Measurements from ENCODE around the gene PEX11G. TPM values are rescaled to one million over a fixed set of nuclear protein-coding genes. Genes with fewer than 3 reads are reported as not detected.

Gene PEX11G
- total RNA-seq, 4 donors from 2014 or later, result 2.9 to 5.2 (median 4.1) TPM

DNA sequence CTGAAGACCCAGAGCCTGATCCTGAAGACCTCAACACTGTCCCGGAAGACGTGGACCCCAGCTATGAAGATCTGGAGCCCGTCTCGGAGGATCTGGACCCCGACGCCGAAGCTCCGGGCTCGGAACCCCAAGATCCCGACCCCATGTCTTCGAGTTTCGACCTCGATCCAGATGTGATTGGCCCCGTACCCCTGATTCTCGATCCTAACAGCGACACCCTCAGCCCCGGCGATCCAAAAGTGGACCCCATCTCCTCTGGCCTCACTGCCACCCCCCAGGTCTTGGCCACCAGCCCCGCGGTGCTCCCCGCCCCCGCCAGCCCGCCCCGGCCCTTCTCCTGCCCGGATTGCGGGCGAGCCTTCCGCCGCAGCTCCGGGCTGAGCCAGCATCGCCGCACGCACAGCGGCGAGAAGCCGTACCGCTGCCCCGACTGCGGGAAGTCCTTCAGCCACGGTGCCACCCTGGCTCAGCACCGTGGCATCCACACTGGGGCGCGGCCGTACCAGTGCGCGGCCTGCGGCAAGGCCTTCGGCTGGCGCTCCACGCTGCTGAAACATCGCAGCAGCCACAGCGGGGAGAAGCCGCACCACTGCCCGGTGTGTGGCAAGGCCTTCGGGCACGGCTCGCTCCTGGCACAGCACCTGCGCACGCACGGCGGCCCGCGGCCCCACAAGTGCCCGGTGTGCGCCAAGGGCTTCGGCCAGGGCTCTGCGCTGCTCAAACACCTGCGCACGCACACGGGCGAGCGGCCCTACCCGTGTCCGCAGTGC is 30.7 kb upstream of the PEX11G start:
- no peaks in the 10 kb centered on the region for H3K9me3 ChIP-seq
- TF ChIP-seq POLR2AphosphoS5 (IDR thresholded peaks at IDR 0.05) (no peak), POLR2A (IDR thresholded peaks at IDR 0.05) (no peak), EP300 (IDR thresholded peaks at IDR 0.05) (no peak)
- TF ChIP-seq, protein P1, sequence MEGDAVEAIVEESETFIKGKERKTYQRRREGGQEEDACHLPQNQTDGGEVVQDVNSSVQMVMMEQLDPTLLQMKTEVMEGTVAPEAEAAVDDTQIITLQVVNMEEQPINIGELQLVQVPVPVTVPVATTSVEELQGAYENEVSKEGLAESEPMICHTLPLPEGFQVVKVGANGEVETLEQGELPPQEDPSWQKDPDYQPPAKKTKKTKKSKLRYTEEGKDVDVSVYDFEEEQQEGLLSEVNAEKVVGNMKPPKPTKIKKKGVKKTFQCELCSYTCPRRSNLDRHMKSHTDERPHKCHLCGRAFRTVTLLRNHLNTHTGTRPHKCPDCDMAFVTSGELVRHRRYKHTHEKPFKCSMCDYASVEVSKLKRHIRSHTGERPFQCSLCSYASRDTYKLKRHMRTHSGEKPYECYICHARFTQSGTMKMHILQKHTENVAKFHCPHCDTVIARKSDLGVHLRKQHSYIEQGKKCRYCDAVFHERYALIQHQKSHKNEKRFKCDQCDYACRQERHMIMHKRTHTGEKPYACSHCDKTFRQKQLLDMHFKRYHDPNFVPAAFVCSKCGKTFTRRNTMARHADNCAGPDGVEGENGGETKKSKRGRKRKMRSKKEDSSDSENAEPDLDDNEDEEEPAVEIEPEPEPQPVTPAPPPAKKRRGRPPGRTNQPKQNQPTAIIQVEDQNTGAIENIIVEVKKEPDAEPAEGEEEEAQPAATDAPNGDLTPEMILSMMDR (IDR thresholded peaks at IDR 0.05), result no peak

DNA sequence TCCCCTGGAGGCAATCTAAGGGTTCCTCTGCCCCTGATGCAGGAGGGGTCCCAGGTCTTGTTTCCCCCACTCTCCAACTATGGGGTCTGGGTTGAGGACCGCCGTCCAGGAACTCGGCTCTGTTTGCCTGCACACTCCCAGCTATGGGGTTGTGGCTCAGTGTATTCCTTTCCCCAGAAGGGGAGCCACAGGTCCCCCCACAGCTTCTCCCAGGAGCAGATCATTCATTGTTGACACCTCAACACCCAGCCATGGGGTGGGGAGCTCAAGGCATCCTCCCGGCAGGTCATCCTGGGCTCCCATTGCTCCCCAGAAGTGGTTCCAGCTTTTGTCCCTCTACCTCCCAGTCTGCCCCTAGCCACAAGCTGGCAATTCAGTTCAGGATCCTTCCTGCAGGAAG is 28.0 kb upstream of the PEX11G start:
- Histone ChIP-seq H3K27me3 (no peaks in the 10 kb centered on the region), H3K4me1 (peaks cover 31% of the 10 kb centered on the region), H3K9me3 (no peaks in the 10 kb centered on the region), H3K36me3 (peaks cover 11% of the 10 kb centered on the region), H3K27ac (peak overlapping the region; percentile 80), H3K4me3 (peak overlapping the region; percentile 66)
- no peak for DNase-seq (ENCODE audit: low spot score in 2 of 2)
- 56% methylated on average over 4 of the region's 4 CpGs for WGBS
- no peak for TF ChIP-seq EP300 (IDR thresholded peaks at IDR 0.05)
- no peak for TF ChIP-seq POLR2A (IDR thresholded peaks at IDR 0.05)
- TF ChIP-seq, protein P1 (IDR thresholded peaks at IDR 0.05), result no peak
- no peak for TF ChIP-seq POLR2AphosphoS5 (IDR thresholded peaks at IDR 0.05)

More for the DNA sequence above, 30.7 kb upstream of the PEX11G start:
- 96% methylated on average over 39 of the region's 74 CpGs for WGBS
- no peak for DNase-seq (ENCODE audit: low spot score in 2 of 2)
- no peak overlapping the region for H3K27ac ChIP-seq
- no peaks in the 10 kb centered on the region for H3K27me3 ChIP-seq
- H3K36me3 ChIP-seq, result peaks cover 11% of the 10 kb centered on the region
- H3K4me3 ChIP-seq, result no peak overlapping the region
- peaks cover 54% of the 10 kb centered on the region for H3K4me1 ChIP-seq

DNA sequence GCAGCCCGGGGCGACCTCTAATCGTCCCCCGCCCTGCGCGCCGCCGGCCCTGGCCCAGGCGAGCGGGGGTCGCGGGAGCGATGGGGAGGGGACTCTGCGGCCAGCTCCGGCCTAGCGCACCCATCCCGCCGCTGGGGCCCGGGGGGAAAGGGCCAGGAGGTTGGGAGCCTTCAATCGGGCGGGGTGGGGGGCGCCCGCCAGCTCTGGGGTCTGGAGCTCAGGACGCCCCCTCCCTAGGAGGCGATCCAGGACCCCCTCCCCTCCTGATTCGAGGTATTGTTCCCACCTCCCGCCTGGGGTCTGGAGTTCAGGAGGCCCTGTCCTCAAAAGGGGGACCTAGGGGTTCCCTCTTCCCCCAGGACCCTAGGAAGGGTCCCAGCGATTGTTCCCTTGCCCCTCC is 27.5 kb upstream of the PEX11G start:
- TF ChIP-seq POLR2A (IDR thresholded peaks at IDR 0.05), result no peak
- TF ChIP-seq, protein P1 (IDR thresholded peaks at IDR 0.05), result no peak
- no peak for TF ChIP-seq EP300 (IDR thresholded peaks at IDR 0.05)
- TF ChIP-seq POLR2AphosphoS5 (IDR thresholded peaks at IDR 0.05), result no peak
- Histone ChIP-seq H3K27me3 (no peaks in the 10 kb centered on the region), H3K36me3 (peaks cover 11% of the 10 kb centered on the region), H3K9me3 (no peaks in the 10 kb centered on the region), H3K4me3 (peak overlapping the region; percentile 66), H3K4me1 (peaks cover 26% of the 10 kb centered on the region), H3K27ac (peak overlapping the region; percentile 80)
- peak in 1 of 2 donors; percentile 57 for DNase-seq (ENCODE audit: low spot score in 2 of 2)
- no CpG with 5 or more reads among the region's 28 CpGs for WGBS

DNA sequence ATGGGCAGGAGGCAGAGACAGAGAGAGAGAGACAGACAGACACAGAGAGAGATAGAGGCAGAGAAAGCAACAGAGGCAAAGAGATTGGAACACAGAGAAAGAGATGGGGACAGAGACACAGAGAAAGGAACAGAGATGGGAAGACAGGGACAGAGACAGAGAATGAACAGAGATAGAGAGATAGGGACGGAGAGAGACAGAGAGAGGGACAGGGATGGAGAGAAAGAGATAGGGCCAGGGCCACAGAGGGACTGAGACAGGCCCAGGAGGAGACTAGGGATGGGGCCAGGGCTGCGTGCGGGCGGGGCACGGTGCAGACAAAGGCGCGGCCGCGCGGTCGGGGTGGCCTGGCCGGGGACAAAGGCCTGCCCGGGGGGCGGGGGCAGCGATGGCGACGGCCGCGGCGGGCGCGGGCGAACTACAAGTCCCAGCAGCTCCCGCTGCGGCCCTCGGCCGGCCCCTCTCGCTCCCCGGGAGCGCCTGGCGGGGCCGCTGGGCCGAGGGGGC is 26.9 kb upstream of the PEX11G start, which contains the start of gene ZNF358:
Gene ZNF358, plus strand, starts transcription at position 459 of the 507 bp plus-strand sequence. CDS start 3,140 bp downstream, outside the sequence.
- 1% methylated on average over 11 of the region's 33 CpGs for WGBS
- H3K27me3 ChIP-seq, result no peaks in the 10 kb centered on the region
- no peak for TF ChIP-seq POLR2AphosphoS5 (IDR thresholded peaks at IDR 0.05)
- TF ChIP-seq POLR2A (IDR thresholded peaks at IDR 0.05), result no peak
- no peak for TF ChIP-seq EP300 (IDR thresholded peaks at IDR 0.05)
- TF ChIP-seq, protein P1 (IDR thresholded peaks at IDR 0.05), result no peak
- H3K4me1 ChIP-seq, result peaks cover 26% of the 10 kb centered on the region
- peak within 1 kb of the TSS; percentile 80 for H3K27ac ChIP-seq
- no peaks in the 10 kb centered on the region for H3K9me3 ChIP-seq
- DNase-seq (ENCODE audit: low spot score in 2 of 2), result peak in 1 of 2 donors; percentile 76
- H3K36me3 ChIP-seq, result peaks cover 11% of the 10 kb centered on the region
- H3K4me3 ChIP-seq, result peak within 1 kb of the TSS; percentile 66

DNA sequence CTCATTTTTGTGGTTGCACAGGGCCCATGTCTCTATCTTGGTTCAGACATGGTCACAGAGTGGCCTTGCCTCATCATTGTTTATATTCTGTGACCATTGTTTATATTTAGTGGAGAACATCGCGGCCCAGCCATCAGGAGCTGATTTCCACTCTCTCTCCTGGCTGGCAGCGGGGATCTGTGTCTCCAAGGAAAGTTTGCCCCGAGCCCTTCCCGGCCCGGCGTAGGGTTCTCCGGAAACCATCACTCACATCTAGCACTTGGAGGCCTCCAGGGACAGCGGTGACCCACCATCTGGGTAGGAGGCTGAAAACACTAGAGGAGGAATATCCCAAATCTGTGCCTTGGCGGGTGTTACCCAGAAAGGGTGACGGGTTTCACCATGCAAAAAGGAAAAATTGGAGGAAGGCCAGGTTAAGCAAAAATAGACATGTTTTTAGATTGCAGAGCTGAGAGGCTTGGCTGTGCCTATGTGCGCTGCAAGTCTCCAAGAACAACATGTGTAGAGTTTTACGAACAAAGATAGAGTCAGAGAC is 26.3 kb upstream of the PEX11G start:
- Histone ChIP-seq H3K36me3 (peaks cover 8% of the 10 kb centered on the region), H3K9me3 (no peaks in the 10 kb centered on the region), H3K4me3 (peak overlapping the region; percentile 66), H3K27ac (peak overlapping the region; percentile 80), H3K27me3 (no peaks in the 10 kb centered on the region), H3K4me1 (peaks cover 26% of the 10 kb centered on the region)
- 43% methylated on average over 13 of the region's 13 CpGs for WGBS
- peak; percentile 56 for TF ChIP-seq EP300 (IDR thresholded peaks at IDR 0.05)
- TF ChIP-seq POLR2AphosphoS5 (IDR thresholded peaks at IDR 0.05), result no peak
- no peak for DNase-seq (ENCODE audit: low spot score in 2 of 2)
